HTR-8/SVneo (cell line): ENCODE measurements around the gene TBL1X.

Source experiments
- DNase-seq: peaks from one replicate; pipeline ENCODE4 v3.0.0; 2011; ENCODE audit warnings: low spot score, mixed read lengths; ENCODE audit not compliant: insufficient read length
- FAIRE-seq: peaks from 2 replicates; lab custom pipeline; 2011; peaks lifted over from hg19 to GRCh38; lab: Jason Lieb, UNC

The TBL1X gene

DNA sequence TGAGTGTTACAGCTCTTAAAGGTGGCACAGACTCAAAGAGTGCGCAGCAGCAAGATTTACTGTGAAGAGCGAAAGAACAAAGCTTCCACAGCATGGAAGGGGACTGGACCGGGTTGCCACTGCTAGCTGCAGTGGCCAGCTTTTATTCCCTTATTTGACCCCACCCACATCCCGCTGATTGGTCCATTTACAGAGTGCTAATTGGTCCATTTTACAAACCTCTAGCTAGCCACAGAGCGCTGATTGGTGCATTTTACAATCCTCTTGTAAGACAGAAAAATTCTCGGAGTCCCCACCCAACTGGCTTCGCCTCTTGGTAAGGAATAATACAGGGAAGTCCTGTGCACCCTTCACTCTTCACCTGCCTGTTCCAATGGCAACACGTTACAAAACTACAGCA is 319.5 kb downstream of the TBL1X start:
- no peak for DNase-seq
- no peak for FAIRE-seq

DNA sequence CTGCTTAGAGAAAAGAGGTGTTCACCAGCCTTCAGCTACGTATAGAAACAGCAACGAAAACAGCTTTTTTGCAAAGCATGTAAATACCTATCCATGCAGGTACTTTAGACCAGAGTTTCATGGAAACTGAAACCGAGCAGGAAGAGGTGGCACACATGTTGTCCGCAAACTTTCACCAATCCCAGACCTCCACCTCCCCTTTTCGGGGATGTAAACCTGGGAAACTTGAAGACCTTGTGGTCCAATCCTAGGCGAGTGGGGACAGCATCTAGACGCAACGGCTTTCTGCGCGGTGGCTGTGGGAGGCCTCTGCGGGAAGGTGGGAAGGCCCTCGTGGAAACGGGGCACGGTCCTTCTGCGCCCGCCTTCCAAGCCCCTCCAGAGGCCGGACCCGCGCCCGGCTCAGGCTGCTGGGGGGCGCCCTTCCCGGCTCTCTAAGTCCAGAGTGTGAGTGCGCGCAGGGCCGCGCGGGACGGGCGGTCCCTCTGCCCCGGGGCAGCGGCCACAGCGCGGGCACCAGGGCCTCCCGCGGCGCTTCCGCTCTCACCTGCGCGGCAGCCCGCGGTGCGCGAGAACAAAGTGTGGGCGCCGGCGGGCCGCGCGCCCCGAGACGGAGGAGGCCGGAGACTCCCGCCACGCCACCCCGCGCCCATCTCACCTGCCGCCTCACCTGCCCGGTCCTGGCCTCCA is 320.5 kb downstream of the TBL1X start:
- FAIRE-seq: no peak
- no peak for DNase-seq

DNA sequence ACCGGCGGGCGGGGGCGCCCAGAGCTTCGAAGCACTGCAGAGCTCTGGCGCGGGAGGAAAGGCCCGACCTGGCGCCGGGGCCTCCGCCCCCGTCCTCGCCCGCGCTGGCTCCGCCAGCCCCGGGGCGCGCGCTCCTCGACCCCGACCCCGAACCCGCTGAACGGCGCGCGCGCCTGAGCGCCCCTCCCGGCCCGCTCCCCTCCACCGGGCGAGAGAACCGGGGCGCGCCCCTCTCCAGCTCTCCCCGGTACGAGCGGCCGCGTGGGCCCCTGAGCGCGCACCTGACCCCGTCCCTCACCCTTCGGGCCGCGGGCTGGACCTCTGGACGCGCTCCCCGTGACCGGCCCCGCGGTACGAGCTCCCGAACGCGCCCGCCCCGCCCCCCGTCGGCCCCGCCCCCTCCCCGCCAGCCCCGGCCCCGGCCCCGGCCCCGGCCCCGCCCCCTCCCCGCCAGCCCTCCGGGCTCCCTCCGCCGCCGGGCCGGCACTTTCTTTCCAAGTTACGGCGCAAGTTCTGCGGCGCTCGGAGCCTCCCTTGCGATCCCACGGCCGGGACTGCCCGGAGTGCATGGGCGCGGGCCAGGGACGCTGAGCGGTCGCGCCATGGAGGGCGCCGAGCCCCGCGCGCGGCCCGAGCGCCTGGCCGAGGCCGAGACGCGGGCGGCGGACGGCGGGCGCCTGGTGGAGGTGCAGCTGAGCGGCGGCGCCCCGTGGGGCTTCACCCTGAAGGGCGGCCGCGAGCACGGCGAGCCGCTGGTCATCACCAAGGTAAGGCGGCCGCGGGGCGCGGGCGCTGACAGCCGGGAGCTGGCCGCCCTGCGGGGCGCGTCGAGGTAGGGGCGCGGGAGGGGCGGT is 321.3 kb downstream of the TBL1X start, which contains the start of gene SHROOM2:
Gene SHROOM2, plus strand, starts transcription at position 486 of the 854 bp plus-strand sequence. Its CDS starts 117 bp downstream, at position 603.
- DNase-seq (no peak), FAIRE-seq (no peak)

DNA sequence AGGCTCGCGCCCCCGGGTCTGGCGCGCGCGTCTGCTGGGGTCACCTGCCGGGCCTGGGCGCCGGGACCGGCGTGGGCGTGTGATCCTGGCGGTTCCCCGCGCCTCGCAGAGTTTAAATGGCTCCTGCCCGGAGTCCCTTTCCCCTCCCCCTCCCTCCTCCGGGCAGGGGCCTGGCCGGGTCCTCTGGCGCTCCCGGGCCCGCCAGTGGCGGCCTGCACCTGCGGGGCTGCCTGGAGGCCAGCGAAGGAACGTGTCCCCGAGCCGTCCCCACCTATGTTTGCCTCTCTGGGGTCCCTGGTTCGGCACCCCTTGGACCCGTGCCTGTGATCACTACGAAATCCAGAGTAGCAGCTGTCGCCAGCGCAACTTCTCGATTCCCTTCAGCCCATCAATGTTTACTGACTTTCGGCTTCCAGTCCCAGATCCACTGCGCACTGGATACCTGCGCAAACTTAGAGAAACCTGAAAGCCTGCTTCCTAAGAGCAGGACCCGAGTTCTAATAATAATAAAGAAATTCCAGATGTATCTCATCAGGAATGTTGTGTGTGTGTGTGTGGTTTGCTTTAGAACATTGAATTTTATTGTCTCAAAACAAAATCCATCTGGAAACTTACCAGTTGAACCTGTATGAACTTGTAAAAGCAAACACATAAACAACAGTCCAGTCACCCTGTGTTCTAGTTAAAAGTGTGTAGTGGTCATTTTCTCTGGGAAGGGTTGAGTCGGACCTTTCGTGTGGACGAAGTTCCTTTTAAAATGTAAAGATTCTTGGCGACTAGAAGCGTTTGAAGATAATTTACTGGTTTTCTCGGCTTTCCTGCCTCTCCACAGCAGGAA is 322.2 kb downstream of the TBL1X start:
- DNase-seq: no peak
- FAIRE-seq: no peak

DNA sequence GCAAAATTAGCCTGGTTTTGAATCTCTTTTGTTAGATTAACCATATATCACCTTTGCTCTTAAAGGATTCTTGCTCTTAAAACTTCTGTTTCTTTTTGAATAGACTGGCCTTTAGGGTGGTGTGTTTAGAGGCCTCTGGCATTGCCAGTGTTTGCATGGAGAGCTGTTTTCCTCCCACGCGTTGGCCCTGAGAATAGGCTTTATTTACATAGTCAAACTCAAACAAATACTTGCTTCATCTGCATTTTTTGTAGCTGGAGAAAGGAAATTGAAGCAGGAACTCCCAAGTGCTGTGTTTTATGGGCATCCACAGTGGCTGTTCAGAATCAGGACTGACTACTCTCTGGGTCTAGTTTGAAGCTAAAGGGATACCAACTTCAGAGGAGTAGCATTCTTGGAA is 324.1 kb downstream of the TBL1X start:
- DNase-seq (no peak), FAIRE-seq (no peak)

DNA sequence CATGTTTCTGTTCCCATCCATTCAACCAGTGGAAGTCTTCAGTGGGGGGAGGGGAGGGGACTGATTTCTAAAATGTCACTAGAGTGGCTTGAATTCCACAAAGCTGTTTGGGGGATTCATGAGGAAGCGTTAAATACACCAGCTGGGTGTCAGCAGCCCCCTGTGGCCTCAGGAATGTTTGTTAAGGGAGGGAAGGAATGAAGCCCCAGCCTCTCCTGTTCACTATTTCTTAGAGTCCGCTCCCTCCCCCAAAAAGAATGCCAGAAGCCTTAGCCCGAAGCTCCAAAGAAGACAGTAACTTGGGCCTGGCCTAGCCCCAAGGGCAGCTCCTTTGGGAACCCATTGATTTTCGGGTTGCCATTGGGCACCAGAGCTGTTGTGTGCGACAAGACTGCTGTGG is 324.7 kb downstream of the TBL1X start:
- no peak for FAIRE-seq

More for the DNA sequence above, 324.7 kb downstream of the TBL1X start:
- no peak for DNase-seq
